ENCODE results near the gene ZNF431. TPM values are rescaled to one million over a fixed set of nuclear protein-coding genes. Genes with fewer than 3 reads are reported as not detected.

The ZNF431 gene
- total RNA-seq (10 to 100 TPM in 2 of 4 donors, 1 to 10 TPM in 2; 5.7 to 17.4 (median 9.1) TPM), polyA plus RNA-seq (10 to 100 TPM in 1 of 3 donors, 1 to 10 TPM in 2; 3.8 to 17.0 (median 6.9) TPM)
- long read RNA-seq, donor 1, partial matches to known transcripts: 0 of 1 reads
- long read RNA-seq, donor 1, other reads (novel, unspliced or antisense): 1 of 1 reads
- long read RNA-seq, donor 2, partial matches to known transcripts: 0 of 11 reads
- long read RNA-seq, donor 2, other reads (novel, unspliced or antisense): 11 of 11 reads

DNA sequence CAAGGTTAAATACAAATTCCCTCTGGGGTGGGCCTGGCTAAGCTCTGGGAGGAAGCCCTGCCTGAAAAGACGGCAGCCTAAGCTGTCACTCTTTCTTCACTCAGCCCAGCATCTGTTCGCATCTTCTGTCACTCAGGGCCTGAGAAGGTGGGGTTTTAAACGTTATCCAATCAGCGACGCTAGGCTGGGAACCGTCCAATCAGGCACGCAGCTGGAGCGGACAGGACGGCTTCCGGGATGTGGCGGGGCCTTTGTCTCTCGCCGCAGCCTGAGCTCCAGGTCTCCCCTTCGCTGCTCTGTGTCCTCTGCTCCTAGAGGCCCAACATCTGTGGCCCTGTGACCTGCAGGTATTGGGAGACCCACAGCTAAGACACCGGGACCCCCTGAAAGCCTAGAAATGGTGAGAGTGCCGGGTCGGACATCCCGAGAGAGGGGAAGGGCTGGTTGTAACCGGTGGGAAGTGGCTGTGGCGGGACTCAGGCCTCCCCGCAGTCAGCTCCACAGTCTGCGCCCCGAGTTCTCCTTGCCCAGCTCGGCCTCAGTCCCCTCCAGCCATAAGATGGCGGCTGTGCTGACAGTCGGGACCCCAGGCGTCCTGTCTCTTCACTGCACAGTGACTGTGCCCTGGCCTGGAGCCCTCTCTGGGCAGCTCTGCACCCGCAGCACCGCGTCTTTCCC, at the start of gene ZNF431:
TSS of gene ZNF431 (plus strand) at position 254 of the 678 bp plus-strand sequence. CDS start at position 398, 144 bp downstream.
- intact Hi-C loops (cut with DNase I): loop anchor here in 1 of 2 donors (10.0 kb wide), 1 partner anchor 253 kb away; the partner anchor contains the start of gene ZNF493
- Histone ChIP-seq H3K27ac (peak within 1 kb of the TSS; percentile 76), H3K36me3 (ENCODE audit: insufficient read depth in 1 of 2, low read depth in 1 of 2) (peaks cover 0 to 36% of the 10 kb centered on the region in 2 donors), H3K27me3 (ENCODE audit: insufficient read depth in 3 of 3, low read length in 2 of 3) (no peaks in the 10 kb centered on the region), H3K4me3 (peak within 1 kb of the TSS; percentile 87), H3K9me3 (no peaks in the 10 kb centered on the region), H3K4me1 (peaks cover 9% of the 10 kb centered on the region)
- DNase-seq (peak; percentile 91 to 95), ATAC-seq (peak; percentile 99 to 100 (median 100))
- 0% methylated on average over 30 of the region's 30 CpGs for WGBS, 3 donors
- TF ChIP-seq, protein P1, sequence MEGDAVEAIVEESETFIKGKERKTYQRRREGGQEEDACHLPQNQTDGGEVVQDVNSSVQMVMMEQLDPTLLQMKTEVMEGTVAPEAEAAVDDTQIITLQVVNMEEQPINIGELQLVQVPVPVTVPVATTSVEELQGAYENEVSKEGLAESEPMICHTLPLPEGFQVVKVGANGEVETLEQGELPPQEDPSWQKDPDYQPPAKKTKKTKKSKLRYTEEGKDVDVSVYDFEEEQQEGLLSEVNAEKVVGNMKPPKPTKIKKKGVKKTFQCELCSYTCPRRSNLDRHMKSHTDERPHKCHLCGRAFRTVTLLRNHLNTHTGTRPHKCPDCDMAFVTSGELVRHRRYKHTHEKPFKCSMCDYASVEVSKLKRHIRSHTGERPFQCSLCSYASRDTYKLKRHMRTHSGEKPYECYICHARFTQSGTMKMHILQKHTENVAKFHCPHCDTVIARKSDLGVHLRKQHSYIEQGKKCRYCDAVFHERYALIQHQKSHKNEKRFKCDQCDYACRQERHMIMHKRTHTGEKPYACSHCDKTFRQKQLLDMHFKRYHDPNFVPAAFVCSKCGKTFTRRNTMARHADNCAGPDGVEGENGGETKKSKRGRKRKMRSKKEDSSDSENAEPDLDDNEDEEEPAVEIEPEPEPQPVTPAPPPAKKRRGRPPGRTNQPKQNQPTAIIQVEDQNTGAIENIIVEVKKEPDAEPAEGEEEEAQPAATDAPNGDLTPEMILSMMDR (IDR thresholded peaks at IDR 0.05): no peak

DNA sequence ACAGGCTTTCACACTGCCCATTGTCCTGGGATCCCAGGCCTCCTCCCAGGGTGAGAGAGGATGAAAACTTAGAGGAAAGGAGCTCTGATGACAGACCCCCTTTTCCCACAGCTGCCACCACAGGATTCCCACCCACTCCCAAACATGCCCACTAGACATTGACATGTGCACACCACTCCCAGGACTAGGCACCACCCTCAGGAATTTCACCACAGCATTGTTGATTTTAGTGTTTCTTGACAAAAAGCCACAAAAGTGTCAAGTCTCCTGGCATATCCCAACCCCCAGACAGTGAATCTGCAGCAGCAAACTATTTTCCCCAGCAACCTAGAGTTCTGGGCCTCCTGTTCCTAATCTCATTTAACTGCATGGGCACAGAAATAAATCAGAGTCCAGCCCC, 49.7 kb upstream of the ZNF431 start:
- intact Hi-C loops (cut with DNase I): no loop called here
- Histone ChIP-seq H3K27ac (no peak overlapping the region), H3K4me1 (no peaks in the 10 kb centered on the region), H3K27me3 (ENCODE audit: insufficient read depth in 3 of 3, low read length in 2 of 3) (no peaks in the 10 kb centered on the region), H3K36me3 (ENCODE audit: insufficient read depth in 1 of 2, low read depth in 1 of 2) (no peaks in the 10 kb centered on the region), H3K4me3 (no peak overlapping the region), H3K9me3 (no peaks in the 10 kb centered on the region)
- no peak for DNase-seq
- TF ChIP-seq, protein P1 (IDR thresholded peaks at IDR 0.05): no peak
- no peak for ATAC-seq

DNA sequence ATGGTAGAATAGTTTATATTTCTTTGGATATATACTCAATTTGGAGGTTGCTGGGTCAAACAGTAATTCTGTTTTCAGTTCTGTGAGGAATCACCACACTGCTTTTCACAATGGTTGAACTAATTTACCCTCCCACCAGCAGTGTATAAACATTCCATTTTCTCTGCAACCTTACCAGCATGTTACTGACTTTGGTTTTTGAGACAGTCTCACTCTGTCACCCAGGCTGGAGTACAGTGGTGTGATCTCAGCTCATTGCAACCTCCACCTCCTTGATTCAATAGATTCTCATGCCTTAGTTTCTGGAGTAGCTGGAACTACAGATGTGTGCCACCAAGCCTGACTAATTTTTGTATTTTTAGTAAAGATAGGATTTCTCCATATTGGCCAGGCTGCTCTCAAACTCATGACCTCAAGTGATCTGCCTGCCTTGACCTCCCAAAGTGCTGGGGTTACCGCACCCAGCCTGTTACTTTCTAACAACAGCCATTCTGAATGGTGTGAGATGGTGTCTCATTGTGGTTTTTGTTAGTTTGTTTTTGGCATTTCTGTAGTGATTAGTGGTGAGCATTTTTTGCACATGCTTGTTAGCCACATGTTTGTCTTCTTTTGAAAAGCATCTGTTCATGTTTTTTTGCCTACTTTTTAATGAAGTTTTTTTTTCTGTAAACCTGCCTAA, 47.4 kb upstream of the ZNF431 start:
- WGBS, 3 donors: 90 to 96% (median 96%) methylated on average over 1 of the region's 1 CpG
- ATAC-seq: no peak
- Histone ChIP-seq H3K27me3 (ENCODE audit: insufficient read depth in 3 of 3, low read length in 2 of 3) (no peaks in the 10 kb centered on the region), H3K4me1 (no peaks in the 10 kb centered on the region), H3K36me3 (ENCODE audit: insufficient read depth in 1 of 2, low read depth in 1 of 2) (peaks cover 0 to 5% of the 10 kb centered on the region in 2 donors), H3K4me3 (no peak overlapping the region), H3K27ac (no peak overlapping the region), H3K9me3 (no peaks in the 10 kb centered on the region)
- TF ChIP-seq, protein P1 (IDR thresholded peaks at IDR 0.05): no peak
- no peak for DNase-seq
- intact Hi-C loops (cut with DNase I): no loop called here

DNA sequence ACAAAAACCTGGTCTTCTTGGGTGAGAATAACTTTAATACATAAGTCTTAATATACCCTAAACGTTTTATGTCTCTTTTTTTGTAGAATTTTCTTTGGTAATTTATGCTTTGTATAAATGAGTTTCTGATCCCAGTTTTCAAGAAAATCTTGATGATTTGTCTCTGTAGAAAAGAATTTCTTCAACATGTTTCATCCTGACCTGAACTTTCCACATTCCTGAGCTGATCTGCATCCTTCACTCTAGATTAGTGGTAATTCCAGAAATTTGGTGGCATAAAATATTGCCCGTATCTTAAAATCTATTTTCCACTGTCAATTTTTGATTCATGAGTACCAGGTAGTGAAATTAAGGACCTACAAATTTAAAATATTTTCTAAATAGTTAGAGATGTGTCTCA, 43.5 kb upstream of the ZNF431 start:
- Histone ChIP-seq H3K36me3 (ENCODE audit: insufficient read depth in 1 of 2, low read depth in 1 of 2) (peaks cover 0 to 5% of the 10 kb centered on the region in 2 donors), H3K4me3 (no peak overlapping the region), H3K27me3 (ENCODE audit: insufficient read depth in 3 of 3, low read length in 2 of 3) (no peaks in the 10 kb centered on the region), H3K4me1 (no peaks in the 10 kb centered on the region), H3K27ac (no peak overlapping the region), H3K9me3 (no peaks in the 10 kb centered on the region)
- intact Hi-C loops (cut with DNase I): no loop called here
- DNase-seq: no peak
- TF ChIP-seq, protein P1 (IDR thresholded peaks at IDR 0.05): no peak
- no peak for ATAC-seq
- WGBS, 3 donors: 65 to 81% (median 73%) methylated on average over 2 of the region's 2 CpGs

Measured in psoas muscle (tissue), 8 donors.